HL-60 (cell line): ENCODE data around the gene DCAF7.

Experiments
- DNase-seq, 2 experiments: peaks; one replicate each; pipeline ENCODE4 v3.0.0-alpha.2; 2010 to 2020; ENCODE audit warnings: low read depth in 1 of 2, low spot score in 1 of 2
- H3K27ac ChIP-seq: fragments of 250-450 bp; sonication (Bioruptor Pico); replicated peaks from 2 replicates; pipeline ENCODE4 v1.5.1; 2020; ENCODE audit warnings: mild to moderate bottlenecking, moderate library complexity
- H3K27me3 ChIP-seq: fragments of 250-450 bp; sonication (Bioruptor Pico); 2 replicates; pipeline ENCODE4 v1.5.1; 2021; ENCODE audit warnings: mild to moderate bottlenecking, moderate library complexity; ENCODE audit not compliant: insufficient read depth, poor library complexity, severe bottlenecking
- H3K4me3 ChIP-seq: replicated peaks from 2 replicates; pipeline ENCODE4 v1.5.1; 2011; ENCODE audit warnings: mild to moderate bottlenecking, control low read depth, low read length; ENCODE audit not compliant: insufficient read depth
- CTCF ChIP-seq: IDR thresholded peaks from one replicate; pipeline ENCODE4 v1.5.1; 2011; ENCODE audit warnings: low read length, control low read depth, inconsistent platforms; ENCODE audit not compliant: insufficient read depth
- GABPA ChIP-seq: IDR thresholded peaks from 2 replicates; pipeline ENCODE4 v1.6.1; 2012; ENCODE audit warnings: low read depth
- POLR2AphosphoS5 ChIP-seq: IDR thresholded peaks from 2 replicates; pipeline ENCODE4 v1.6.1; 2012; ENCODE audit warnings: low read depth
- REST ChIP-seq: IDR thresholded peaks from 2 replicates; pipeline ENCODE4 v1.6.1; 2012; ENCODE audit warnings: low read depth; ENCODE audit not compliant: insufficient replicate concordance
- SPI1 ChIP-seq: IDR thresholded peaks from 2 replicates; pipeline ENCODE4 v1.6.1; 2012; ENCODE audit warnings: low read depth, mild to moderate bottlenecking, borderline replicate concordance

Gene DCAF7

GRCh38 chr17:63504261-63504660 lies 46.0 kb upstream of the DCAF7 start:
- DNase-seq, result no peak
- no peak overlapping the region for H3K4me3 ChIP-seq
- no peaks in the 10 kb centered on the region for H3K27me3 ChIP-seq
- TF ChIP-seq SPI1, result no peak
- no peak for TF ChIP-seq POLR2AphosphoS5
- TF ChIP-seq REST, result no peak
- TF ChIP-seq GABPA, result no peak
- TF ChIP-seq CTCF, result no peak
- no peak overlapping the region for H3K27ac ChIP-seq

- TF ChIP-seq CTCF (no peak), POLR2AphosphoS5 (no peak), GABPA (no peak), REST (no peak), SPI1 (no peak)
- H3K27me3 ChIP-seq, result no peaks in the 10 kb centered on the region
- DNase-seq, result no peak
- H3K4me3 ChIP-seq, result no peak overlapping the region
- no peak overlapping the region for H3K27ac ChIP-seq
Observed at GRCh38 chr17:63505341-63505740, 44.9 kb upstream of the DCAF7 start.

GRCh38 chr17:63506627-63507026 lies 43.6 kb upstream of the DCAF7 start:
- H3K27me3 ChIP-seq, result no peaks in the 10 kb centered on the region
- TF ChIP-seq POLR2AphosphoS5 (no peak), CTCF (no peak), REST (no peak)
- no peak overlapping the region for H3K4me3 ChIP-seq
- no peak for DNase-seq
- no peak overlapping the region for H3K27ac ChIP-seq
